H1 (cell line): ENCODE data around the gene POU5F1. TPM values are rescaled to one million over a fixed set of nuclear protein-coding genes. Genes with fewer than 3 reads are reported as not detected.
A peak's percentile ranks its signal among the peaks of the same experiment; 100 is the strongest.

Source experiments
- ASH2L ChIP-seq: fragments of 200-600, 300-600 bp; sonication (generic); IDR thresholded peaks from one replicate; pipeline ENCODE4 v1.7.1; 2017; ENCODE audit warnings: low read length
- polyA plus RNA-seq, 7 experiments: library from polyadenylated mRNA; depleted of rRNA in 3 of 7; stranded (reverse) in 5 of 7; unstranded in 2 of 7; fragments of >200 nt in 5 of 7; fragments of 200-250 nt in 2 of 7; gene quantifications; 1 replicate in 5 of 7; 2 replicates in 1 of 7; 4 replicates in 1 of 7; pipeline versions ENCODE4 v1.2.1 to v1.2.3, GENCODE V29; 2011 to 2013; ENCODE audit warnings: missing spikeins in 2 of 7, mixed read lengths in 2 of 7
- total RNA-seq: library from RNA; stranded (reverse); fragmentation: NEBNext Ultra II Directional; extraction: Animal tissue kit (Norgen Biotek cat#: 25700); gene quantifications from 2 replicates; pipeline ENCODE4 v1.2.1, GENCODE V29; 2021
- TF ChIP-seq, protein P1 (sequence below): fragments of 300-600 bp; sonication (generic); IDR thresholded peaks from 2 replicates; pipeline ENCODE4 v1.7.1; 2012; ENCODE audit warnings: low read length, moderate library complexity, mild to moderate bottlenecking, inconsistent platforms; ENCODE audit not compliant: insufficient replicate concordance

The POU5F1 gene
- total and polyA plus RNA-seq, 2 of the 8 experiments (the other 6 are each of a cell fraction or from before 2014, with no cell fraction given): 2,437 to 2,526 TPM

DNA sequence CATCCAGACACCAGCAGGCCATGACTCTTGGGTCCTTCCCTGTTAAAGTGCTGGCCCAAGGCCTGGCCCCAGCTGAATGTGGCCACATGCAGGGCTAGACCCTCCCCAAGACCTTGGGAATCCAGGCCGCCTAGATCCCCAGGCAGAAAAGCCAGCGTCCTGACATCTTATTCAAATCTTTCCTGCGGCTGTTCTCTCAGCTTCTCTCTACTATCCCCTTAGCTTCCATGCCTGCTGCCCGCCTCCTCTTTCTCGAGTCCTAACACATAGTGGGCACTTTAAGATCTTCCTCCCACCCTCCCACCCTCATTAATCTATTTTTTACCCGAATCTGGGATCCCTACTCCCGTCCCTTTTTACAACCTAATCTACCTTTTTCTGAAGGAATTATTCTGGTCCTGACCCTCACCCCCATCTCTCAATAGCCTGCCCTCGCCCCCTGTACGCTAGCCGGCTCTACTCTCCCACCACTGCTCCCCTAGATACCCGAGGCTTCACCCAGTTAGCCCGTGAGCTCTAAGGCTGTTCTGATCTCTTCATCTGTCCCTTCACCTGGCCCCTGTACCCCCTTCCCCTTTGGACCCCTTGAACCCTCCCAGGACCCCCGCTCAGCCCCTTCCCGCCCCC is 12.9 kb downstream of the POU5F1 start, which contains the start of gene CCHCR1 (continued):
- TF ChIP-seq, protein P1, sequence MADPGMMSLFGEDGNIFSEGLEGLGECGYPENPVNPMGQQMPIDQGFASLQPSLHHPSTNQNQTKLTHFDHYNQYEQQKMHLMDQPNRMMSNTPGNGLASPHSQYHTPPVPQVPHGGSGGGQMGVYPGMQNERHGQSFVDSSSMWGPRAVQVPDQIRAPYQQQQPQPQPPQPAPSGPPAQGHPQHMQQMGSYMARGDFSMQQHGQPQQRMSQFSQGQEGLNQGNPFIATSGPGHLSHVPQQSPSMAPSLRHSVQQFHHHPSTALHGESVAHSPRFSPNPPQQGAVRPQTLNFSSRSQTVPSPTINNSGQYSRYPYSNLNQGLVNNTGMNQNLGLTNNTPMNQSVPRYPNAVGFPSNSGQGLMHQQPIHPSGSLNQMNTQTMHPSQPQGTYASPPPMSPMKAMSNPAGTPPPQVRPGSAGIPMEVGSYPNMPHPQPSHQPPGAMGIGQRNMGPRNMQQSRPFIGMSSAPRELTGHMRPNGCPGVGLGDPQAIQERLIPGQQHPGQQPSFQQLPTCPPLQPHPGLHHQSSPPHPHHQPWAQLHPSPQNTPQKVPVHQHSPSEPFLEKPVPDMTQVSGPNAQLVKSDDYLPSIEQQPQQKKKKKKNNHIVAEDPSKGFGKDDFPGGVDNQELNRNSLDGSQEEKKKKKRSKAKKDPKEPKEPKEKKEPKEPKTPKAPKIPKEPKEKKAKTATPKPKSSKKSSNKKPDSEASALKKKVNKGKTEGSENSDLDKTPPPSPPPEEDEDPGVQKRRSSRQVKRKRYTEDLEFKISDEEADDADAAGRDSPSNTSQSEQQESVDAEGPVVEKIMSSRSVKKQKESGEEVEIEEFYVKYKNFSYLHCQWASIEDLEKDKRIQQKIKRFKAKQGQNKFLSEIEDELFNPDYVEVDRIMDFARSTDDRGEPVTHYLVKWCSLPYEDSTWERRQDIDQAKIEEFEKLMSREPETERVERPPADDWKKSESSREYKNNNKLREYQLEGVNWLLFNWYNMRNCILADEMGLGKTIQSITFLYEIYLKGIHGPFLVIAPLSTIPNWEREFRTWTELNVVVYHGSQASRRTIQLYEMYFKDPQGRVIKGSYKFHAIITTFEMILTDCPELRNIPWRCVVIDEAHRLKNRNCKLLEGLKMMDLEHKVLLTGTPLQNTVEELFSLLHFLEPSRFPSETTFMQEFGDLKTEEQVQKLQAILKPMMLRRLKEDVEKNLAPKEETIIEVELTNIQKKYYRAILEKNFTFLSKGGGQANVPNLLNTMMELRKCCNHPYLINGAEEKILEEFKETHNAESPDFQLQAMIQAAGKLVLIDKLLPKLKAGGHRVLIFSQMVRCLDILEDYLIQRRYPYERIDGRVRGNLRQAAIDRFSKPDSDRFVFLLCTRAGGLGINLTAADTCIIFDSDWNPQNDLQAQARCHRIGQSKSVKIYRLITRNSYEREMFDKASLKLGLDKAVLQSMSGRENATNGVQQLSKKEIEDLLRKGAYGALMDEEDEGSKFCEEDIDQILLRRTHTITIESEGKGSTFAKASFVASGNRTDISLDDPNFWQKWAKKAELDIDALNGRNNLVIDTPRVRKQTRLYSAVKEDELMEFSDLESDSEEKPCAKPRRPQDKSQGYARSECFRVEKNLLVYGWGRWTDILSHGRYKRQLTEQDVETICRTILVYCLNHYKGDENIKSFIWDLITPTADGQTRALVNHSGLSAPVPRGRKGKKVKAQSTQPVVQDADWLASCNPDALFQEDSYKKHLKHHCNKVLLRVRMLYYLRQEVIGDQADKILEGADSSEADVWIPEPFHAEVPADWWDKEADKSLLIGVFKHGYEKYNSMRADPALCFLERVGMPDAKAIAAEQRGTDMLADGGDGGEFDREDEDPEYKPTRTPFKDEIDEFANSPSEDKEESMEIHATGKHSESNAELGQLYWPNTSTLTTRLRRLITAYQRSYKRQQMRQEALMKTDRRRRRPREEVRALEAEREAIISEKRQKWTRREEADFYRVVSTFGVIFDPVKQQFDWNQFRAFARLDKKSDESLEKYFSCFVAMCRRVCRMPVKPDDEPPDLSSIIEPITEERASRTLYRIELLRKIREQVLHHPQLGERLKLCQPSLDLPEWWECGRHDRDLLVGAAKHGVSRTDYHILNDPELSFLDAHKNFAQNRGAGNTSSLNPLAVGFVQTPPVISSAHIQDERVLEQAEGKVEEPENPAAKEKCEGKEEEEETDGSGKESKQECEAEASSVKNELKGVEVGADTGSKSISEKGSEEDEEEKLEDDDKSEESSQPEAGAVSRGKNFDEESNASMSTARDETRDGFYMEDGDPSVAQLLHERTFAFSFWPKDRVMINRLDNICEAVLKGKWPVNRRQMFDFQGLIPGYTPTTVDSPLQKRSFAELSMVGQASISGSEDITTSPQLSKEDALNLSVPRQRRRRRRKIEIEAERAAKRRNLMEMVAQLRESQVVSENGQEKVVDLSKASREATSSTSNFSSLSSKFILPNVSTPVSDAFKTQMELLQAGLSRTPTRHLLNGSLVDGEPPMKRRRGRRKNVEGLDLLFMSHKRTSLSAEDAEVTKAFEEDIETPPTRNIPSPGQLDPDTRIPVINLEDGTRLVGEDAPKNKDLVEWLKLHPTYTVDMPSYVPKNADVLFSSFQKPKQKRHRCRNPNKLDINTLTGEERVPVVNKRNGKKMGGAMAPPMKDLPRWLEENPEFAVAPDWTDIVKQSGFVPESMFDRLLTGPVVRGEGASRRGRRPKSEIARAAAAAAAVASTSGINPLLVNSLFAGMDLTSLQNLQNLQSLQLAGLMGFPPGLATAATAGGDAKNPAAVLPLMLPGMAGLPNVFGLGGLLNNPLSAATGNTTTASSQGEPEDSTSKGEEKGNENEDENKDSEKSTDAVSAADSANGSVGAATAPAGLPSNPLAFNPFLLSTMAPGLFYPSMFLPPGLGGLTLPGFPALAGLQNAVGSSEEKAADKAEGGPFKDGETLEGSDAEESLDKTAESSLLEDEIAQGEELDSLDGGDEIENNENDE: no peak
- TF ChIP-seq ASH2L: peak; percentile 5
